NCI-H69 (cell line): Measurements from ENCODE around the gene CAPZB.
A peak's percentile ranks its signal among the peaks of the same experiment; 100 is the strongest.

ENCODE experiments used
- DNase-seq: peaks from one replicate; lab custom pipeline; 2025; lab: John Stamatoyannopoulos, UW

The CAPZB gene

GRCh38 chr1:19385221-19385620 lies 100.1 kb downstream of the CAPZB start:
- DNase-seq: no peak

- DNase-seq: no peak
Observed at GRCh38 chr1:19384772-19385187, 100.6 kb downstream of the CAPZB start.

GRCh38 chr1:19384113-19384512 lies 101.2 kb downstream of the CAPZB start:
- peak; percentile 57 for DNase-seq

- DNase-seq: no peak
Observed at GRCh38 chr1:19382222-19382621, 103.1 kb downstream of the CAPZB start.

- no peak for DNase-seq
Observed at GRCh38 chr1:19381261-19381660, 104.1 kb downstream of the CAPZB start.

GRCh38 chr1:19377812-19378718 lies 107.3 kb downstream of the CAPZB start:
- DNase-seq: no peak

- no peak for DNase-seq
Observed at GRCh38 chr1:19376428-19377372, 108.6 kb downstream of the CAPZB start.

GRCh38 chr1:19375631-19376400 lies 109.5 kb downstream of the CAPZB start:
- DNase-seq: no peak

GRCh38 chr1:19374926-19375325 lies 110.4 kb downstream of the CAPZB start:
- no peak for DNase-seq

GRCh38 chr1:19374083-19374801 lies 111.1 kb downstream of the CAPZB start:
- DNase-seq: peak; percentile 7

GRCh38 chr1:19373211-19374082 lies 111.9 kb downstream of the CAPZB start:
- DNase-seq: no peak

GRCh38 chr1:19372602-19373001 lies 112.7 kb downstream of the CAPZB start:
- no peak for DNase-seq

- DNase-seq: no peak
Observed at GRCh38 chr1:19372136-19372514, 113.2 kb downstream of the CAPZB start.

GRCh38 chr1:19371226-19372135 lies 113.9 kb downstream of the CAPZB start:
- no peak for DNase-seq

- no peak for DNase-seq
Observed at GRCh38 chr1:19370453-19371170, 114.7 kb downstream of the CAPZB start.

GRCh38 chr1:19369396-19370090 lies 115.8 kb downstream of the CAPZB start:
- no peak for DNase-seq

- no peak for DNase-seq
Observed at GRCh38 chr1:19368964-19369363, 116.4 kb downstream of the CAPZB start.

GRCh38 chr1:19368050-19368449 lies 117.3 kb downstream of the CAPZB start:
- DNase-seq: no peak
